Left cardiac atrium (tissue), 4 donors: ENCODE measurements around the gene NOP58. TPM values are rescaled to one million over a fixed set of nuclear protein-coding genes. Genes with fewer than 3 reads are reported as not detected.
"Not testable (repeated sequence)": the region's sequence is repeated elsewhere in the genome, so short reads cannot be mapped to it uniquely, and the experiment has no call there.

ENCODE experiments used
- ATAC-seq, 2 donors: fragments of 200-7000 bp; cut with Tn5 transposase; one replicate each; pipeline ENCODE4 v1.9.1; 2020; ENCODE audit warnings: mild to moderate bottlenecking in 2 of 2, moderate library complexity in 2 of 2
- DNase-seq: peaks from one replicate; pipeline ENCODE4 v3.0.0-alpha.2; 2020
- intact Hi-C, 2 donors: fragments of 100-400 bp; cut with DNase I; formaldehyde crosslinking; loops; one replicate each; pipeline versions ENCODE4 v1.14.1 to v1.15.1; 2022 to 2023
- long read RNA-seq: library from polyadenylated mRNA; unstranded; transcript quantifications from one replicate; pipeline ENCODE4 v2.0.0, GENCODE V29; 2021
- total RNA-seq, 2 donors: library from RNA; stranded (reverse); fragmentation: NEBNext Ultra II Directional; extraction: Animal tissue kit (Norgen Biotek cat#: 25700); gene quantifications; one replicate each; pipeline ENCODE4 v1.2.1, GENCODE V29; 2021
- donor health status: DM: no; HTN: yes; CAD: no.
- donor health status: DM: no; HTN: yes; CAD: no; lungs with severe emphysema.
- donor health status: DM: yes; HTN: yes; CAD: no.
- donor health status: Dilated cardiomyopathy.

NOP58 gene
- 10 to 100 TPM; 24.2 to 33.4 TPM for total RNA-seq
- long read RNA-seq, partial matches to known transcripts: 25 of 28 reads
- long read RNA-seq, other reads (novel, unspliced or antisense): 2 of 28 reads

- ATAC-seq (peak; percentile 99), DNase-seq (peak; percentile 90)
- intact Hi-C loops: no loop called here
These were observed at the start of gene NOP58 for GRCh38 chr2:202265467-202266277. Gene NOP58, plus strand, starts transcription at chr2:202265763. Its CDS starts 179 bp downstream, at chr2:202265942.

- intact Hi-C loops: no loop called here
- DNase-seq: no peak
- ATAC-seq: peak in 1 of 2 donors; percentile 31
These were observed 43.7 kb upstream of the NOP58 start for GRCh38 chr2:202221873-202222272.

- intact Hi-C loops: no loop called here
- ATAC-seq: peak; percentile 46 to 63
- DNase-seq: peak; percentile 29
These were observed 27.8 kb upstream of the NOP58 start for GRCh38 chr2:202237787-202238233.

GRCh38 chr2:202238234-202239197 is 27.0 kb upstream of the NOP58 start, which contains the start of gene SUMO1:
Gene SUMO1, minus strand, starts transcription at chr2:202238597. Its CDS starts 146 bp downstream, at chr2:202238451.
- ATAC-seq: peak; percentile 99
- intact Hi-C loops: no loop called here

GRCh38 chr2:202247710-202248109 is 17.9 kb upstream of the NOP58 start:
- ATAC-seq, intact Hi-C loops, DNase-seq: not testable (repeated sequence)

More at GRCh38 chr2:202238234-202239197, 27.0 kb upstream of the NOP58 start, which contains the start of gene SUMO1:
- peak; percentile 91 for DNase-seq

GRCh38 chr2:202249521-202250253 is 15.9 kb upstream of the NOP58 start:
- DNase-seq (no peak), ATAC-seq (no peak)
- intact Hi-C loops: no loop called here

- ATAC-seq (no peak), DNase-seq (no peak)
- intact Hi-C loops: no loop called here
These were observed 14.1 kb upstream of the NOP58 start for GRCh38 chr2:202251494-202251893.

GRCh38 chr2:202261531-202261930 is 4.0 kb upstream of the NOP58 start:
- intact Hi-C loops: no loop called here
- ATAC-seq (no peak), DNase-seq (no peak)

- ATAC-seq: no peak
- no peak for DNase-seq
- intact Hi-C loops: no loop called here
These were observed 1.9 kb downstream of the NOP58 start for GRCh38 chr2:202267495-202267894.

- ATAC-seq (no peak), DNase-seq (no peak)
- intact Hi-C loops: no loop called here
These were observed 4.0 kb downstream of the NOP58 start for GRCh38 chr2:202269585-202269984.

GRCh38 chr2:202270487-202270886 is 4.9 kb downstream of the NOP58 start:
- no peak for DNase-seq
- intact Hi-C loops: no loop called here
- ATAC-seq: no peak

GRCh38 chr2:202276078-202276720 is 10.6 kb downstream of the NOP58 start:
- intact Hi-C loops, ATAC-seq, DNase-seq: not testable (repeated sequence)

- DNase-seq (no peak), ATAC-seq (peak in 1 of 2 donors; percentile 56)
- intact Hi-C loops: no loop called here
These were observed 12.6 kb downstream of the NOP58 start for GRCh38 chr2:202278036-202278760.

- intact Hi-C loops: no loop called here
- ATAC-seq: peak; percentile 74 to 76
These were observed 13.4 kb downstream of the NOP58 start for GRCh38 chr2:202278944-202279343.

GRCh38 chr2:202286595-202286994 is 21.0 kb downstream of the NOP58 start:
- ATAC-seq: no peak
- no peak for DNase-seq
- intact Hi-C loops: loop anchor here in 1 of 2 donors (10.0 kb wide), 1 partner anchor 88 kb away; the partner anchor contains the start of gene BMPR2

More at GRCh38 chr2:202278944-202279343, 13.4 kb downstream of the NOP58 start:
- DNase-seq: no peak

- no peak for DNase-seq
- intact Hi-C loops: loop anchor here in 1 of 2 donors (10.0 kb wide), 1 partner anchor 85 kb away; the partner anchor contains the start of gene BMPR2
- ATAC-seq: no peak
These were observed 24.0 kb downstream of the NOP58 start for GRCh38 chr2:202289394-202290204.

GRCh38 chr2:202290316-202290715 is 24.8 kb downstream of the NOP58 start:
- intact Hi-C loops: no loop called here
- DNase-seq (no peak), ATAC-seq (no peak)
